K562 (cell line): Measurements from ENCODE around the gene DDRGK1. TPM values are rescaled to one million over a fixed set of nuclear protein-coding genes. Genes with fewer than 3 reads are reported as not detected.

Experiments used
- EWSR1 ChIP-seq: fragments of 450-650 bp; IDR thresholded peaks from 2 replicates; pipeline ENCODE4 v1.6.1; 2018; ENCODE audit warnings: borderline replicate concordance, mild to moderate bottlenecking, low read depth, moderate library complexity; ENCODE audit not compliant: partially characterized antibody
- HLTF ChIP-seq: fragments of 450-650 bp; IDR thresholded peaks from 2 replicates; pipeline ENCODE4 v1.6.1; 2016
- JUNB ChIP-seq: fragments of 450-650 bp; formaldehyde crosslinking; conservative IDR thresholded peaks from 2 replicates; pipeline ENCODE4 v1.4.0; 2020; ENCODE audit warnings: mild to moderate bottlenecking
- MTA3 ChIP-seq: fragments of 450-650 bp; formaldehyde crosslinking; IDR thresholded peaks from 2 replicates; pipeline ENCODE4 v1.6.1; 2017; ENCODE audit warnings: mild to moderate bottlenecking, borderline replicate concordance
- NR1H2 ChIP-seq: sonication (generic); formaldehyde crosslinking; IDR thresholded peaks from 2 replicates; pipeline ENCODE4 v1.4.0; 2020; ENCODE audit warnings: mild to moderate bottlenecking, missing genetic modification reagents
- NR2C2 ChIP-seq, 2 experiments: fragments of 200-800 bp in 1 of 2; sonication (Bioruptor generic) in 1 of 2; sonication (generic) in 1 of 2; formaldehyde crosslinking in 1 of 2; IDR thresholded peaks; 2 replicates each; pipeline versions ENCODE4 v1.6.1 to v1.8.0; 2016 to 2022; ENCODE audit warnings: mild to moderate bottlenecking in 1 of 2, missing compliant biosample characterization in 1 of 2, missing genetic modification characterization in 1 of 2, missing genetic modification reagents in 1 of 2
- PHB ChIP-seq: fragments of 250-450 bp; sonication (Bioruptor Pico); IDR thresholded peaks from 2 replicates; pipeline ENCODE4 v1.5.0; 2021
- PHF8 ChIP-seq: fragments of 200-600 bp; sonication (generic); IDR thresholded peaks from 2 replicates; pipeline ENCODE4 v1.6.1; 2012; ENCODE audit warnings: mixed run types, mild to moderate bottlenecking, inconsistent platforms, low read length, moderate library complexity, borderline replicate concordance
- SMARCA4 ChIP-seq: fragments of 450-650 bp; IDR thresholded peaks from 2 replicates; pipeline ENCODE4 v1.6.1; 2016
- XRCC5 ChIP-seq: fragments of 200-400 bp; formaldehyde crosslinking; IDR thresholded peaks from 2 replicates; pipeline ENCODE4 v1.6.1; 2017; ENCODE audit warnings: low read depth, mild to moderate bottlenecking, low read length
- polyA plus RNA-seq, 8 experiments: library from polyadenylated mRNA; depleted of rRNA in 4 of 8; stranded (reverse) in 5 of 8; unstranded in 3 of 8; fragments of >200 nt; fragmentation: Nextera tagmentation in 2 of 8; fragmentation: Illumina TruSeq in 1 of 8; extraction: Ambion mirVana in 2 of 8; extraction: Trizol in 1 of 8; gene quantifications; 2 replicates each; pipeline versions ENCODE4 v1.2.1 to v1.2.3, GENCODE V29; 2011 to 2014; ENCODE audit warnings: inconsistent platforms in 1 of 8, missing spikeins in 1 of 8
- total RNA-seq, 7 experiments: library from RNA; depleted of rRNA in 6 of 7; stranded (reverse); fragments of >200 nt in 6 of 7; fragmentation: Illumina TruSeq in 2 of 7; extraction: Trizol in 2 of 7; gene quantifications; 2 replicates each; pipeline versions ENCODE4 v1.2.1 to v1.2.3, GENCODE V29; 2011 to 2021; ENCODE audit warnings: low replicate concordance in 1 of 7
- TF ChIP-seq, protein P1 (sequence below): sonication (generic); formaldehyde crosslinking; IDR thresholded peaks from 2 replicates; pipeline ENCODE4 v1.9.0; 2022; ENCODE audit warnings: mild to moderate bottlenecking, missing genetic modification reagents
- TF ChIP-seq, protein P2 (sequence below): sonication (generic); formaldehyde crosslinking; IDR thresholded peaks from 2 replicates; pipeline ENCODE4 v1.8.1; 2022; ENCODE audit warnings: missing genetic modification reagents
- TF ChIP-seq, protein P3 (sequence below), 3 experiments: fragments of 200-800 bp in 1 of 3; fragments of 250-450 bp in 1 of 3; fragments of 450-650 bp in 1 of 3; sonication (Bioruptor Pico) in 1 of 3; sonication (Bioruptor generic) in 1 of 3; formaldehyde crosslinking in 1 of 3; IDR thresholded peaks; 2 replicates each; pipeline versions ENCODE4 v1.6.1 to v1.8.0; 2016 to 2022; ENCODE audit warnings: mild to moderate bottlenecking in 2 of 3, missing genetic modification characterization in 2 of 3, missing compliant biosample characterization in 1 of 3, moderate library complexity in 1 of 3
- TF ChIP-seq, protein P4 (sequence below): sonication (generic); formaldehyde crosslinking; IDR thresholded peaks from 2 replicates; pipeline ENCODE4 v1.8.0; 2022; ENCODE audit warnings: mild to moderate bottlenecking, missing genetic modification reagents
- TF ChIP-seq, protein P5 (sequence below), 2 experiments: fragments of 450-650 bp; conservative IDR thresholded peaks; 2 replicates each; pipeline ENCODE4 v1.6.1; 2017; ENCODE audit warnings: mild to moderate bottlenecking in 2 of 2, moderate library complexity in 2 of 2

The DDRGK1 gene
- total and polyA plus RNA-seq, 9 of the 15 experiments (the other 6 are each of a cell fraction or from before 2014, with no cell fraction given) = 2.3 to 54.4 (median 29.1) TPM

DNA sequence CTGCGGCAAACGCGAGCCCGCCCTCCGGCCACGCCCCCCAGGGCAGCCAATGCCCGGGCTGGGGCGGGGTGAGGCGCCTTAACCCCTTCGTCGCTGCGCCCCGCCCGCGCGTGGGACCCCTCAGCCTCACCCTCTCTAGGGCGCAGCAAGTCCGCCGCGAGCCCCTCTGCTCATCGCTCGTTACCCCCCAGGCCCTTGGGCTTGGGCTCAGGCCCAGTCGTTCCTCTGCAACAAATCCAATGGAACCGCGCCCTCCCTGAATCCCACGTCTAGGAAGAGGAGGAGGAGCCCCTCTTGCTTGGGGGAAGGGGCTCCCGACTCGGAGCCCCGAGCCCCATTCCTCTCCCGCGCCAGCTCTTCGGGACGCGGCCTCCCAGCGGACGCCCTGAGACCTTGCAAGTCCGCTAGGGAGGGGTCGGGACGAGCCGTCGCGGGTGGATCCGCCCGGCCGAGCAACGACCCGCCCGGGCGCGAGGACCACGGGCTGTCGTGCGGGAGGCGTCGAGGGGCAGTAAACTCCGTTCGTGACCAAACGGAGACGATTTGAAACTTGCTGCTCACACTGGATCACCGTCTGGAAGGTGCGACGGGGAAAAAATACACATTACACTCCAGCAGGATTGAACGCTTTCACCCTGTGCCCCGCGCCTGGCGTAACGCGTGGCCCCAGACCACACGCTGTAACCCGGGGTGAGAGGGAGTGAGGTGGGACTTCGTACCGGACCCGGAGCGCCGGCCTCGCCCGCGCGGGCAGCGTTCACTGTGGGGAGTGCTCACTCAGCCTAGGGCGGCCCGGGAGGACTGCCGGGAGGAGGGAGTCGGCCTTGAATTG, 30.7 kb downstream of the DDRGK1 start (continued):
- no peak for TF ChIP-seq XRCC5
- no peak for TF ChIP-seq PHB (CRISPR knock-in tag)
- no peak for TF ChIP-seq JUNB (CRISPR knock-in tag)
- TF ChIP-seq EWSR1 = no peak
- TF ChIP-seq SMARCA4 = no peak
- TF ChIP-seq, protein P1, sequence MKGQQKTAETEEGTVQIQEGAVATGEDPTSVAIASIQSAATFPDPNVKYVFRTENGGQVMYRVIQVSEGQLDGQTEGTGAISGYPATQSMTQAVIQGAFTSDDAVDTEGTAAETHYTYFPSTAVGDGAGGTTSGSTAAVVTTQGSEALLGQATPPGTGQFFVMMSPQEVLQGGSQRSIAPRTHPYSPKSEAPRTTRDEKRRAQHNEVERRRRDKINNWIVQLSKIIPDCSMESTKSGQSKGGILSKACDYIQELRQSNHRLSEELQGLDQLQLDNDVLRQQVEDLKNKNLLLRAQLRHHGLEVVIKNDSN = 0 out of 2 replicates have a peak, but pooled peaks have one; percentile 6
- no peak for TF ChIP-seq MTA3
- TF ChIP-seq, protein P2, sequence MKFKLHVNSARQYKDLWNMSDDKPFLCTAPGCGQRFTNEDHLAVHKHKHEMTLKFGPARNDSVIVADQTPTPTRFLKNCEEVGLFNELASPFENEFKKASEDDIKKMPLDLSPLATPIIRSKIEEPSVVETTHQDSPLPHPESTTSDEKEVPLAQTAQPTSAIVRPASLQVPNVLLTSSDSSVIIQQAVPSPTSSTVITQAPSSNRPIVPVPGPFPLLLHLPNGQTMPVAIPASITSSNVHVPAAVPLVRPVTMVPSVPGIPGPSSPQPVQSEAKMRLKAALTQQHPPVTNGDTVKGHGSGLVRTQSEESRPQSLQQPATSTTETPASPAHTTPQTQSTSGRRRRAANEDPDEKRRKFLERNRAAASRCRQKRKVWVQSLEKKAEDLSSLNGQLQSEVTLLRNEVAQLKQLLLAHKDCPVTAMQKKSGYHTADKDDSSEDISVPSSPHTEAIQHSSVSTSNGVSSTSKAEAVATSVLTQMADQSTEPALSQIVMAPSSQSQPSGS = no peak
- TF ChIP-seq, protein P3, sequence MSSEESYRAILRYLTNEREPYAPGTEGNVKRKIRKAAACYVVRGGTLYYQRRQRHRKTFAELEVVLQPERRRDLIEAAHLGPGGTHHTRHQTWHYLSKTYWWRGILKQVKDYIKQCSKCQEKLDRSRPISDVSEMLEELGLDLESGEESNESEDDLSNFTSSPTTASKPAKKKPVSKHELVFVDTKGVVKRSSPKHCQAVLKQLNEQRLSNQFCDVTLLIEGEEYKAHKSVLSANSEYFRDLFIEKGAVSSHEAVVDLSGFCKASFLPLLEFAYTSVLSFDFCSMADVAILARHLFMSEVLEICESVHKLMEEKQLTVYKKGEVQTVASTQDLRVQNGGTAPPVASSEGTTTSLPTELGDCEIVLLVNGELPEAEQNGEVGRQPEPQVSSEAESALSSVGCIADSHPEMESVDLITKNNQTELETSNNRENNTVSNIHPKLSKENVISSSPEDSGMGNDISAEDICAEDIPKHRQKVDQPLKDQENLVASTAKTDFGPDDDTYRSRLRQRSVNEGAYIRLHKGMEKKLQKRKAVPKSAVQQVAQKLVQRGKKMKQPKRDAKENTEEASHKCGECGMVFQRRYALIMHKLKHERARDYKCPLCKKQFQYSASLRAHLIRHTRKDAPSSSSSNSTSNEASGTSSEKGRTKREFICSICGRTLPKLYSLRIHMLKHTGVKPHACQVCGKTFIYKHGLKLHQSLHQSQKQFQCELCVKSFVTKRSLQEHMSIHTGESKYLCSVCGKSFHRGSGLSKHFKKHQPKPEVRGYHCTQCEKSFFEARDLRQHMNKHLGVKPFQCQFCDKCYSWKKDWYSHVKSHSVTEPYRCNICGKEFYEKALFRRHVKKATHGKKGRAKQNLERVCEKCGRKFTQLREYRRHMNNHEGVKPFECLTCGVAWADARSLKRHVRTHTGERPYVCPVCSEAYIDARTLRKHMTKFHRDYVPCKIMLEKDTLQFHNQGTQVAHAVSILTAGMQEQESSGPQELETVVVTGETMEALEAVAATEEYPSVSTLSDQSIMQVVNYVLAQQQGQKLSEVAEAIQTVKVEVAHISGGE (CRISPR knock-in tag; IDR thresholded peaks at IDR 0.05) = peak in 1 of 3 experiments; percentile 21; a peak in 1 of 6 replicates
- TF ChIP-seq, protein P4, sequence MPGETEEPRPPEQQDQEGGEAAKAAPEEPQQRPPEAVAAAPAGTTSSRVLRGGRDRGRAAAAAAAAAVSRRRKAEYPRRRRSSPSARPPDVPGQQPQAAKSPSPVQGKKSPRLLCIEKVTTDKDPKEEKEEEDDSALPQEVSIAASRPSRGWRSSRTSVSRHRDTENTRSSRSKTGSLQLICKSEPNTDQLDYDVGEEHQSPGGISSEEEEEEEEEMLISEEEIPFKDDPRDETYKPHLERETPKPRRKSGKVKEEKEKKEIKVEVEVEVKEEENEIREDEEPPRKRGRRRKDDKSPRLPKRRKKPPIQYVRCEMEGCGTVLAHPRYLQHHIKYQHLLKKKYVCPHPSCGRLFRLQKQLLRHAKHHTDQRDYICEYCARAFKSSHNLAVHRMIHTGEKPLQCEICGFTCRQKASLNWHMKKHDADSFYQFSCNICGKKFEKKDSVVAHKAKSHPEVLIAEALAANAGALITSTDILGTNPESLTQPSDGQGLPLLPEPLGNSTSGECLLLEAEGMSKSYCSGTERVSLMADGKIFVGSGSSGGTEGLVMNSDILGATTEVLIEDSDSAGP (CRISPR knock-in tag) = no peak
- TF ChIP-seq NR1H2 = no peak
- TF ChIP-seq, protein P5, sequence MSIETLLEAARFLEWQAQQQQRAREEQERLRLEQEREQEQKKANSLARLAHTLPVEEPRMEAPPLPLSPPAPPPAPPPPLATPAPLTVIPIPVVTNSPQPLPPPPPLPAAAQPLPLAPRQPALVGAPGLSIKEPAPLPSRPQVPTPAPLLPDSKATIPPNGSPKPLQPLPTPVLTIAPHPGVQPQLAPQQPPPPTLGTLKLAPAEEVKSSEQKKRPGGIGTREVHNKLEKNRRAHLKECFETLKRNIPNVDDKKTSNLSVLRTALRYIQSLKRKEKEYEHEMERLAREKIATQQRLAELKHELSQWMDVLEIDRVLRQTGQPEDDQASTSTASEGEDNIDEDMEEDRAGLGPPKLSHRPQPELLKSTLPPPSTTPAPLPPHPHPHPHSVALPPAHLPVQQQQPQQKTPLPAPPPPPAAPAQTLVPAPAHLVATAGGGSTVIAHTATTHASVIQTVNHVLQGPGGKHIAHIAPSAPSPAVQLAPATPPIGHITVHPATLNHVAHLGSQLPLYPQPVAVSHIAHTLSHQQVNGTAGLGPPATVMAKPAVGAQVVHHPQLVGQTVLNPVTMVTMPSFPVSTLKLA (conservative IDR thresholded peaks at IDR 0.05) = peak in 1 of 2 experiments; percentile 35; a peak in 1 of 4 replicates
- no peak for TF ChIP-seq HLTF
- TF ChIP-seq NR2C2 (CRISPR knock-in tag; IDR thresholded peaks at IDR 0.05) = 0 out of 2 replicates have a peak, but pooled peaks have one; percentile 27
- peak; percentile 32; the same call in 1 of the 2 replicates for TF ChIP-seq NR2C2 (tag; IDR thresholded peaks at IDR 0.05)
- TF ChIP-seq PHF8 = peak; percentile 53; the same call in 1 of the 2 replicates
